DOHH2 (cell line): Measurements from ENCODE around the gene NTPCR.

Experiments
- CTCF ChIP-seq: fragments of 200-600 bp; sonication (generic); IDR thresholded peaks from one replicate; pipeline ENCODE4 v1.5.1; 2014; ENCODE audit warnings: antibody characterized with exemption, mild to moderate bottlenecking, low read depth, low read length; ENCODE audit not compliant: poor library complexity, severe bottlenecking
- EZH2phosphoT487 ChIP-seq: fragments of 200-600 bp; sonication (generic); IDR thresholded peaks from 2 replicates; pipeline ENCODE4 v1.6.1; 2017; ENCODE audit warnings: borderline replicate concordance, mild to moderate bottlenecking, antibody characterized with exemption, low read length, moderate library complexity, mixed read lengths

GRCh38 chr1:232921381-232921780 lies 29.0 kb upstream of the NTPCR start:
- TF ChIP-seq CTCF (no peak), EZH2phosphoT487 (no peak)
